GM23248 (cell line): ENCODE measurements around the gene PRELP. TPM values are rescaled to one million over a fixed set of nuclear protein-coding genes. Genes with fewer than 3 reads are reported as not detected.

Source experiments
- DNase-seq: peaks from one replicate; pipeline ENCODE4 v3.0.0-alpha.2; 2015
- H2AFZ ChIP-seq: fragments of 200-600 bp; sonication (generic); 2 replicates; pipeline ENCODE4 v1.6.1; 2016; ENCODE audit warnings: antibody characterized with exemption
- H3F3A ChIP-seq: fragments of 200-600 bp; sonication (generic); 2 replicates; pipeline ENCODE4 v1.6.1; 2016; ENCODE audit warnings: mild to moderate bottlenecking, antibody characterized with exemption, mixed run types; ENCODE audit not compliant: insufficient read depth
- H3K27ac ChIP-seq: fragments of 200-600 bp; sonication (generic); 2 replicates; pipeline ENCODE4 v1.5.1; 2016; ENCODE audit warnings: mild to moderate bottlenecking
- H3K27me3 ChIP-seq: fragments of 200-600 bp; sonication (generic); replicated peaks from 2 replicates; pipeline ENCODE4 v1.6.1; 2016; ENCODE audit warnings: mild to moderate bottlenecking; ENCODE audit not compliant: insufficient read depth
- H3K36me3 ChIP-seq: fragments of 200-600 bp; sonication (generic); 2 replicates; pipeline ENCODE4 v1.6.1; 2016; ENCODE audit warnings: low read depth, mild to moderate bottlenecking
- H3K4me1 ChIP-seq: fragments of 200-600 bp; sonication (generic); 2 replicates; pipeline ENCODE4 v1.6.1; 2016; ENCODE audit warnings: mild to moderate bottlenecking; ENCODE audit not compliant: insufficient read depth
- H3K4me2 ChIP-seq: fragments of 200-600 bp; sonication (generic); one replicate; pipeline ENCODE4 v1.6.1; 2016; ENCODE audit warnings: mild to moderate bottlenecking; ENCODE audit not compliant: unreplicated experiment
- H3K4me3 ChIP-seq: fragments of 200-600 bp; sonication (generic); 2 replicates; pipeline ENCODE4 v1.5.1; 2016; ENCODE audit warnings: mild to moderate bottlenecking
- H3K79me2 ChIP-seq: fragments of 200-600 bp; sonication (generic); 2 replicates; pipeline ENCODE4 v1.6.1; 2016; ENCODE audit warnings: mild to moderate bottlenecking; ENCODE audit not compliant: insufficient read depth
- H3K9ac ChIP-seq: fragments of 200-600 bp; sonication (generic); 2 replicates; pipeline ENCODE4 v1.6.1; 2016; ENCODE audit warnings: mild to moderate bottlenecking
- H3K9me2 ChIP-seq: fragments of 200-600 bp; sonication (generic); 2 replicates; pipeline ENCODE4 v1.6.1; 2016; ENCODE audit warnings: mixed run types, mild to moderate bottlenecking, moderate library complexity; ENCODE audit not compliant: insufficient read depth
- H3K9me3 ChIP-seq: fragments of 200-600 bp; sonication (generic); one replicate; pipeline ENCODE4 v1.6.1; 2017; ENCODE audit warnings: low read depth
- H4K20me1 ChIP-seq: fragments of 200-600 bp; sonication (generic); 2 replicates; pipeline ENCODE4 v1.6.0; 2016; ENCODE audit not compliant: insufficient read depth
- EZH2 ChIP-seq: fragments of 200-600 bp; sonication (generic); IDR thresholded peaks from 2 replicates; pipeline ENCODE4 v1.6.1; 2018; ENCODE audit warnings: antibody characterized with exemption, mild to moderate bottlenecking; ENCODE audit not compliant: insufficient read depth, poor library complexity, severe bottlenecking
- EZH2phosphoT487 ChIP-seq: fragments of 200-600 bp; sonication (generic); IDR thresholded peaks from 2 replicates; pipeline ENCODE4 v1.6.1; 2018; ENCODE audit warnings: antibody characterized with exemption, moderate library complexity, mild to moderate bottlenecking, low read depth; ENCODE audit not compliant: insufficient read depth
- WGBS, 2 experiments: methylation state at CpG; one replicate each; pipeline ENCODE4 v1.1.6; 2015 to 2017; ENCODE audit warnings: low lambda C conversion rate in 2 of 2, low coverage in 1 of 2; ENCODE audit errors: missing lambda C conversion rate in 2 of 2; 5-methylcytosine and 5-hydroxymethylcytosine counted together
- in situ Hi-C: fragments of 300-500 bp; cut with MboI; formaldehyde crosslinking; loops from 2 replicates; pipeline ENCODE4 v1.15.0; 2020
- polyA plus RNA-seq: library from polyadenylated mRNA; unstranded; fragments of >200 nt; fragmentation: Nextera tagmentation; extraction: Ambion mirVana; gene quantifications from 2 replicates; pipeline ENCODE4 v1.2.1, GENCODE V29; 2016
- total RNA-seq: library from RNA; depleted of rRNA; stranded (reverse); fragments of >200 nt; shearing (Covaris generic); gene quantifications from 2 replicates; pipeline ENCODE4 v1.2.3, GENCODE V29; 2014

The PRELP gene
- total and polyA plus RNA-seq, 2 experiments from 2014 or later: 0.32 to 1.6 TPM

DNA sequence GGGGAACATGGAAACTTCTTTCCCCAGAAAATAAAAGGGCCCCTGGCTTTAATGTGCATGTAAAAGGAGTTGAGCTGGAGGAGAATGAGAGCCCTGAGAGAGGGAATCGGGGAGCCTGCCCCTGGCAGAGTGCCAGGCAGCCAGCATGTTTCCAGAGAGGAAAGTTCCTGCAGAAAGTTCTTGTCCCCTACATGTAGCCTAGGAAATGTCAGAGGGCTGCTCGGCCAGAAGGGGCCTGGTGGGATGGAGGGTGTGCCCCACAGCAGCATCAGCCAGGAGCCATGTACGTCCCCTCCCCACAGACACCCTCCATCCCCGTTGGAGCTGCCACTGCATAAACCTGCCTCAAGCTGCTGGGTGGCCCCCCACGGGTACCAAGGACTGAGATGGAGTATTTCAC is 5.4 kb upstream of the PRELP start:
- Histone ChIP-seq H3K9me3 (no peaks in the 10 kb centered on the region), H2AFZ (no peak overlapping the region), H3K4me2 (no peak overlapping the region), H3K27ac (no peak overlapping the region), H3K9ac (no peak overlapping the region), H3K4me3 (no peak overlapping the region), H3K4me1 (peaks cover 21% of the 10 kb centered on the region), H3K9me2 (no peaks in the 10 kb centered on the region), H4K20me1 (no peaks in the 10 kb centered on the region), H3K36me3 (no peaks in the 10 kb centered on the region), H3K79me2 (no peaks in the 10 kb centered on the region), H3K27me3 (no peaks in the 10 kb centered on the region), H3F3A (peaks cover 14% of the 10 kb centered on the region; the same call in 1 of the 2 replicates)
- in situ Hi-C loops: no loop called here
- TF ChIP-seq EZH2 (no peak), EZH2phosphoT487 (no peak)
- 54 to 68% methylated on average over 5 of the region's 5 CpGs for WGBS, 2 experiments
- no peak for DNase-seq

DNA sequence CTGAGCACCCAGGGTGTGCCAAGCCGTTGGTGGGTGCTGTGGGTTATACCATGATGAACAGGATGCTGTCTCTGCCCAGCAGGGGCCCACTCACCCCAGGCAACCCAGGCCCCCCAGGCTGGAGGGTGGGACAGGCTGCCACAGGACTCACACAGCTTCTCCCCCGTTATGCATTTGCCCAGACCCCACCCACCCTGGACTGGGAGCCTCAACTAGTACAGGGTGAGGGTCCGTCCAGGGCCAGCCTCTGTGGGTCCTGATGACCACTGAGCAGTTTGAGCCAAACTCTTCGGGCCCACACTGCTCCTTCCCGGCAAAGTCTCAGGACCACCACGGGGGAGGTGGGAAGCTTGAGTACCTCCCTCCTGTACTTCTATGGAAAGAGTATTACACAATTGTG is 3.8 kb upstream of the PRELP start:
- in situ Hi-C loops: no loop called here
- H3K27ac ChIP-seq: no peak overlapping the region
- H3K79me2 ChIP-seq: no peaks in the 10 kb centered on the region
- no peak for DNase-seq
- no peak overlapping the region for H3K4me2 ChIP-seq
- WGBS, 2 experiments: 80 to 84% methylated on average over 6 of the region's 6 CpGs
- H3K36me3 ChIP-seq: no peaks in the 10 kb centered on the region
- H3F3A ChIP-seq: peaks cover 5% of the 10 kb centered on the region; the same call in 1 of the 2 replicates
- H3K4me3 ChIP-seq: no peak overlapping the region
- no peak overlapping the region for H2AFZ ChIP-seq
- H3K9me3 ChIP-seq: no peaks in the 10 kb centered on the region
- no peaks in the 10 kb centered on the region for H4K20me1 ChIP-seq
- no peaks in the 10 kb centered on the region for H3K27me3 ChIP-seq
- peaks cover 19% of the 10 kb centered on the region for H3K4me1 ChIP-seq
- H3K9ac ChIP-seq: no peak overlapping the region
- TF ChIP-seq EZH2 (no peak), EZH2phosphoT487 (no peak)
- H3K9me2 ChIP-seq: no peaks in the 10 kb centered on the region

- H3K79me2 ChIP-seq: no peaks in the 10 kb centered on the region
- H3K4me1 ChIP-seq: peaks cover 10% of the 10 kb centered on the region; the same call in 1 of the 2 replicates
- 92 to 94% methylated on average over 4 of the region's 4 CpGs for WGBS, 2 experiments
- no peak for TF ChIP-seq EZH2phosphoT487
- TF ChIP-seq EZH2: no peak
- DNase-seq: no peak
- H2AFZ ChIP-seq: no peak overlapping the region
- in situ Hi-C loops: no loop called here
- no peaks in the 10 kb centered on the region for H3K36me3 ChIP-seq
- H4K20me1 ChIP-seq: no peaks in the 10 kb centered on the region
- no peak overlapping the region for H3K4me3 ChIP-seq
- H3K9ac ChIP-seq: no peak overlapping the region
- no peaks in the 10 kb centered on the region for H3F3A ChIP-seq
- H3K4me2 ChIP-seq: no peak overlapping the region
- H3K27me3 ChIP-seq: no peaks in the 10 kb centered on the region
- H3K27ac ChIP-seq: no peak overlapping the region
- no peaks in the 10 kb centered on the region for H3K9me3 ChIP-seq
- no peaks in the 10 kb centered on the region for H3K9me2 ChIP-seq
Observed at GRCh38 chr1:203473281-203473680, 2.3 kb upstream of the PRELP start.

DNA sequence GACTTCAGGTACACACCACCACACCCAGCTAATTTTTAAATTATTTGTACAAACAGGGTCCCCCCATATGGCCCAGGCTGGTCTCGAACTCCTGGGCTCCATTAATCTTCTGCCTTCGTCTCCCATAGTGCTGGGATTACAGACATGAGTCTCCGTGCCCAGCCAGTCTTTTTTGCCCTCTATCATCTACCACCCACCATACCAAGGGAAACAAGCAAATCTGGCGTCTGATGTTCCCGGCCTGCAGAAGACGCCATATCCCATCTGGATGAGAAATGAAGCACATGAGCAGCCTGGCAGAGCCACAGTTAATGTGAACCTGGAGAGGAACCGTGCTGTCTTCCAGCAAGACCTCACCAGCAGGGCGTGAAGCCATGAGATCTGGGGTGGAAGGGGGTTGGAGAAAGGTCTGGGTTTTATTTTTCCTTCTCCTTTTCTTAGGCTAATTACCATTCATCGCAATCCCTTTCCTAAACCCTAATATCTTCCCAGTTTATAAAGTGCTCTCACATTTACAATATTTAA is 1.8 kb upstream of the PRELP start:
- in situ Hi-C loops: no loop called here

More for the DNA sequence above, 1.8 kb upstream of the PRELP start:
- no peak overlapping the region for H3K27ac ChIP-seq
- H3F3A ChIP-seq: peaks cover 2% of the 10 kb centered on the region; the same call in 1 of the 2 replicates
- no peaks in the 10 kb centered on the region for H3K9me3 ChIP-seq
- TF ChIP-seq EZH2: no peak
- TF ChIP-seq EZH2phosphoT487: no peak
- no peak for DNase-seq
- H3K36me3 ChIP-seq: no peaks in the 10 kb centered on the region
- H2AFZ ChIP-seq: no peak overlapping the region
- H4K20me1 ChIP-seq: no peaks in the 10 kb centered on the region
- WGBS, 2 experiments: 73 to 86% methylated on average over 9 of the region's 9 CpGs
- no peaks in the 10 kb centered on the region for H3K27me3 ChIP-seq
- no peak overlapping the region for H3K4me2 ChIP-seq
- no peaks in the 10 kb centered on the region for H3K9me2 ChIP-seq
- H3K9ac ChIP-seq: no peak overlapping the region
- peaks cover 11% of the 10 kb centered on the region for H3K4me1 ChIP-seq
- H3K79me2 ChIP-seq: no peaks in the 10 kb centered on the region
- no peak overlapping the region for H3K4me3 ChIP-seq
